Esophagus muscularis mucosa (tissue), 4 donors: Measurements from ENCODE around the gene CORO2B. TPM values are rescaled to one million over a fixed set of nuclear protein-coding genes. Genes with fewer than 3 reads are reported as not detected.

Experiments used
- DNase-seq: peaks from one replicate; pipeline ENCODE4 v3.0.0-alpha.2; 2017; ENCODE audit errors: extremely low spot score
- H3K27ac ChIP-seq, 4 donors: fragments of 200-600 bp; sonication (generic); replicated peaks in 1 of 4; 1 replicate in 3 of 4; 2 replicates in 1 of 4; pipeline ENCODE4 v1.5.1; 2016 to 2019; ENCODE audit warnings: mild to moderate bottlenecking in 1 of 4
- H3K27me3 ChIP-seq, 4 donors: fragments of 200-600 bp; sonication (generic); one replicate each; pipeline versions ENCODE4 v1.5.1 to v1.6.0; 2016 to 2019
- H3K36me3 ChIP-seq, 4 donors: fragments of 200-600 bp; sonication (generic); one replicate each; pipeline ENCODE4 v1.5.1; 2016 to 2019
- H3K4me1 ChIP-seq, 4 donors: fragments of 200-600 bp; sonication (generic); one replicate each; pipeline ENCODE4 v1.5.1; 2016 to 2019
- H3K4me3 ChIP-seq, 4 donors: fragments of 200-600 bp; sonication (generic); 1 replicate in 2 of 4; 2 replicates in 2 of 4; pipeline ENCODE4 v1.5.1; 2016 to 2019; ENCODE audit warnings: mild to moderate bottlenecking in 4 of 4, moderate library complexity in 1 of 4
- H3K9me3 ChIP-seq, 4 donors: fragments of 200-600 bp; sonication (generic); 1 replicate in 3 of 4; 2 replicates in 1 of 4; pipeline ENCODE4 v1.5.1; 2016 to 2019
- EP300 ChIP-seq: sonication (generic); formaldehyde crosslinking; IDR thresholded peaks from one replicate; pipeline ENCODE4 v1.6.1; 2017; ENCODE audit warnings: antibody characterized with exemption
- POLR2A ChIP-seq: fragments of 450-650 bp; IDR thresholded peaks from one replicate; pipeline ENCODE4 v1.6.1; 2017; ENCODE audit warnings: antibody characterized with exemption, moderate library complexity, mild to moderate bottlenecking, low read depth
- POLR2AphosphoS5 ChIP-seq, 2 donors: sonication (generic); formaldehyde crosslinking; IDR thresholded peaks; one replicate each; pipeline ENCODE4 v1.6.1; 2017; ENCODE audit warnings: antibody characterized with exemption in 2 of 2
- WGBS: methylation state at CpG from one replicate; pipeline ENCODE4 v1.1.5; 2018; 5-methylcytosine and 5-hydroxymethylcytosine counted together
- intact Hi-C: fragments of 100-400 bp; cut with DNase I; formaldehyde crosslinking; loops from one replicate; pipeline ENCODE4 v1.15.1; 2023
- total RNA-seq, 4 donors: library from RNA; depleted of rRNA; stranded (reverse); fragments of >200 nt; gene quantifications; one replicate each; pipeline versions ENCODE4 v1.1.0 to v1.2.1, GENCODE V29; 2016
- TF ChIP-seq, protein P1 (sequence below), 3 experiments: fragments of 200-600 bp in 2 of 3; fragments of 450-650 bp in 1 of 3; sonication (generic) in 2 of 3; IDR thresholded peaks; one replicate each; pipeline ENCODE4 v1.5.1; 2017 to 2019; ENCODE audit warnings: antibody characterized with exemption in 3 of 3, mild to moderate bottlenecking in 2 of 3, moderate library complexity in 1 of 3

Gene CORO2B
- total RNA-seq, 4 donors from 2014 or later, result 5.8 to 12.2 (median 7.5) TPM

DNA sequence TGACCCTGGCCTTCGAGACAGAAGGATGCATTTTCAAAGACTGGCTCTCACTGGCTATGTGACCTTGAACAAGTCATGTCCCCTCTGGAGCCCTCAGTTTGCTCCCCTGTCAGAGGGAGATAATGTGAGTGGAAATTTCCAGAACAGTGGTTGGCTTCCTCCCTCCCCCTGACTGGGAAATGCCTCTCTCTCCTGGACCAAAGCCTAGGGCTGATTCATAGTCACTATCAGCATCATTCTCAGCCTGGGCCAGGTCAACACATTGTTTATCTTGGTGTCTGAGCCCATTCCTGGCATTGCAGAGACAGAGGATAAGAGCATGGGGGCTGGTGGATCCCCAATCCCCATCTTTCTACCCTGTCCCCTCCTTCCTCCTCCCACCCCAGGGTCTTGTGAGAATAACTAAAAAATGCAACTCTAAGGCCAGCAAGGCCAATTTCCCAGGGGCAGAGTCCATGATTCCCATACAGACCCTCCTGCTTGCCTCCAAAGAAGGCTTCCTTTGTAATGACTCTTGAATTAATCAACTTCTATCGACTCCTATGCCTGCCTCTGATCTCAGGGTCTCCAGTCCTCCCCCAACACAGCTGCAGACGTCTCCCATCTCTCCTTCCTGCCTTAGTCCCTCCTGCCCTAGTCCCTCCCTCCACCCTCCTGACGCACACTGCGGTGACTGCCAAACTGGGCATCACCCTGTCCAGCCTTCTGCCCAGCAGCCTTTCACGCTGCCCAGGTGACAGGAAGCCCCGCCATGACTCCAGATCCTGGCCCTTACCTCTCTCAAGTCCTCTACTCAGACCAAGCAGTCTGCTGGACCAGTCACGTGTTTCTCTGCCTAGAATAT, 35.4 kb upstream of the CORO2B start:
- Histone ChIP-seq H3K4me3 (no peak overlapping the region), H3K27ac (peak overlapping the region in 1 of 4 donors; percentile 42), H3K9me3 (peaks cover 0 to 7% (median 4%) of the 10 kb centered on the region in 4 donors), H3K27me3 (peaks cover 0 to 16% (median 0%) of the 10 kb centered on the region in 4 donors), H3K36me3 (no peaks in the 10 kb centered on the region), H3K4me1 (peaks cover 11 to 14% (median 11%) of the 10 kb centered on the region in 4 donors)
- no peak for DNase-seq
- TF ChIP-seq POLR2AphosphoS5 (IDR thresholded peaks at IDR 0.05), result peak in 1 of 2 donors; percentile 29
- no peak for TF ChIP-seq EP300
- 85% methylated on average over 8 of the region's 8 CpGs for WGBS
- intact Hi-C loops, result no loop called here

DNA sequence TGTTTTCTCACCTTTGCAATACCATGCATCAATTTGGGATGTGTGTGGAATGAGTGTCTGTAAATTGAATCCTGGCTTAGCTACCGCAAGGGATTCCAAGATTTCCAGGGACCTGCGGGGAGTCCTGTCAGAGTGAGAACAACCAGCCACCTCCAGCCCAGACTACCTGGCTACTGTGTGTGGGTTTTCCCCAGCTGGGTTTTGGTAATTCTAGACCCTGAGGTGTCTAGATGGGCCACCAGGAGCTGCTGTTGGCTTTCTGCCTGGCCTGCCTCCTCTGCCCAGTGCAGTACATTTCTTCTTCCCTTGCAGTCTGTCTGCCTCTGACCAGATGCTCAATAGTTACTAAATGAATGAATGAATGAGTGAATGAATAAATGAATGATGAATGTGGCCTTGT, 32.5 kb upstream of the CORO2B start:
- WGBS, result 100% methylated on average over 2 of the region's 2 CpGs
- H3K27ac ChIP-seq, result no peak overlapping the region
- no peak for TF ChIP-seq POLR2A
- TF ChIP-seq EP300, result no peak
- TF ChIP-seq, protein P1, sequence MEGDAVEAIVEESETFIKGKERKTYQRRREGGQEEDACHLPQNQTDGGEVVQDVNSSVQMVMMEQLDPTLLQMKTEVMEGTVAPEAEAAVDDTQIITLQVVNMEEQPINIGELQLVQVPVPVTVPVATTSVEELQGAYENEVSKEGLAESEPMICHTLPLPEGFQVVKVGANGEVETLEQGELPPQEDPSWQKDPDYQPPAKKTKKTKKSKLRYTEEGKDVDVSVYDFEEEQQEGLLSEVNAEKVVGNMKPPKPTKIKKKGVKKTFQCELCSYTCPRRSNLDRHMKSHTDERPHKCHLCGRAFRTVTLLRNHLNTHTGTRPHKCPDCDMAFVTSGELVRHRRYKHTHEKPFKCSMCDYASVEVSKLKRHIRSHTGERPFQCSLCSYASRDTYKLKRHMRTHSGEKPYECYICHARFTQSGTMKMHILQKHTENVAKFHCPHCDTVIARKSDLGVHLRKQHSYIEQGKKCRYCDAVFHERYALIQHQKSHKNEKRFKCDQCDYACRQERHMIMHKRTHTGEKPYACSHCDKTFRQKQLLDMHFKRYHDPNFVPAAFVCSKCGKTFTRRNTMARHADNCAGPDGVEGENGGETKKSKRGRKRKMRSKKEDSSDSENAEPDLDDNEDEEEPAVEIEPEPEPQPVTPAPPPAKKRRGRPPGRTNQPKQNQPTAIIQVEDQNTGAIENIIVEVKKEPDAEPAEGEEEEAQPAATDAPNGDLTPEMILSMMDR (IDR thresholded peaks at IDR 0.05), result no peak
- TF ChIP-seq POLR2AphosphoS5 (IDR thresholded peaks at IDR 0.05), result no peak
- H3K36me3 ChIP-seq, result no peaks in the 10 kb centered on the region
- H3K4me1 ChIP-seq, result peaks cover 11 to 14% (median 11%) of the 10 kb centered on the region in 4 donors
- H3K27me3 ChIP-seq, result peaks cover 0 to 32% (median 0%) of the 10 kb centered on the region in 4 donors
- H3K9me3 ChIP-seq, result no peaks in the 10 kb centered on the region
- H3K4me3 ChIP-seq, result no peak overlapping the region
- intact Hi-C loops, result no loop called here
- DNase-seq, result no peak

DNA sequence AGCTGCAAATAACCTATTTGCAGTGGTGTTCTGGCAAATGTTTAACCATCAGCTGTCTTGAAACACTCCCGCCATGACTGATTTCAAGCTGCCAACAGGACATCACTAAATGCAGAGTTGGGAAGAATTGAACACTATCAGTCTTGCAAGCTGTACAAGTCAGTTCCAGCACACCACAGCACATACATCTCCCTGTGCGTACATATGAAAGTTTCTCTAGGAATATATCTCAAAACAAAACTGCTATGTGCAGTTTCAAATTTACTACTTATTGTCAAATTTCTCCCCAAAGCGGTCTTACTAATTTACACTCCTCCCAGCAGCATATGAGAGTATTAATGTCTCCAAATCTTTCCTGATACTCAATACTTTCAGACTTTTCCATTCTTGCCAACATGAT, 30.4 kb upstream of the CORO2B start:
- 91% methylated on average over 3 of the region's 3 CpGs for WGBS
- TF ChIP-seq, protein P1 (IDR thresholded peaks at IDR 0.05), result no peak
- no peak for TF ChIP-seq POLR2AphosphoS5 (IDR thresholded peaks at IDR 0.05)
- no peak for TF ChIP-seq EP300
- TF ChIP-seq POLR2A, result no peak
- no peak for DNase-seq
- no peak overlapping the region for H3K4me3 ChIP-seq
- peaks cover 3 to 7% (median 4%) of the 10 kb centered on the region in 4 donors for H3K4me1 ChIP-seq
- H3K27ac ChIP-seq, result no peak overlapping the region
- H3K9me3 ChIP-seq, result no peaks in the 10 kb centered on the region
- intact Hi-C loops, result no loop called here
- H3K36me3 ChIP-seq, result no peaks in the 10 kb centered on the region
- H3K27me3 ChIP-seq, result peaks cover 0 to 29% (median 0%) of the 10 kb centered on the region in 4 donors

DNA sequence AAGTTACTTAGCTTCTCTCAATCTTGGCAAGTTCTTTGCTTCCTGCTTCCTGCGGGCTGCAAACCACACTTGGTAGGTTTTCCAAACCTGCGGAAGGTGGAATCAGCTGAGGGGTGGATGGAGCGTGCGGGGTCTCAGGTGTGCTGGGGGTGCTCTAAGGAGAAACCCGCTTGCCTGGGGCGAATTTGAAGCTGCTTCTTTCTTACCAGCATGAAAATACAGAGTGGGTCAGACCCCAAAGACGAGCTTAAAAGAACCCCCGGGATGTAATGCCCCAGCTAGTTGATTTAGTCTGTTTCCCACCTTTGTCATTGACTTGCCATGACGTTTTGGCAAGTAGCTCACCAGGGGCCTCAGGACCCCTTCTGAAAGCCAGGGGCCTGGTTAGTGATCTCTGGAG, 28.8 kb upstream of the CORO2B start:
- peak; percentile 53 for DNase-seq
- 69% methylated on average over 8 of the region's 9 CpGs for WGBS
- Histone ChIP-seq H3K27me3 (peaks cover 0 to 44% (median 0%) of the 10 kb centered on the region in 4 donors), H3K36me3 (no peaks in the 10 kb centered on the region), H3K27ac (no peak overlapping the region), H3K4me3 (no peak overlapping the region), H3K4me1 (no peaks in the 10 kb centered on the region), H3K9me3 (no peaks in the 10 kb centered on the region)
- TF ChIP-seq POLR2A, result no peak
- TF ChIP-seq, protein P1 (IDR thresholded peaks at IDR 0.05), result no peak
- TF ChIP-seq POLR2AphosphoS5 (IDR thresholded peaks at IDR 0.05), result no peak
- no peak for TF ChIP-seq EP300
- intact Hi-C loops, result loop anchor here (5.0 to 10.0 kb wide), 2 partner anchors 245 to 372 kb away; no protein-coding TSS in a partner anchor

DNA sequence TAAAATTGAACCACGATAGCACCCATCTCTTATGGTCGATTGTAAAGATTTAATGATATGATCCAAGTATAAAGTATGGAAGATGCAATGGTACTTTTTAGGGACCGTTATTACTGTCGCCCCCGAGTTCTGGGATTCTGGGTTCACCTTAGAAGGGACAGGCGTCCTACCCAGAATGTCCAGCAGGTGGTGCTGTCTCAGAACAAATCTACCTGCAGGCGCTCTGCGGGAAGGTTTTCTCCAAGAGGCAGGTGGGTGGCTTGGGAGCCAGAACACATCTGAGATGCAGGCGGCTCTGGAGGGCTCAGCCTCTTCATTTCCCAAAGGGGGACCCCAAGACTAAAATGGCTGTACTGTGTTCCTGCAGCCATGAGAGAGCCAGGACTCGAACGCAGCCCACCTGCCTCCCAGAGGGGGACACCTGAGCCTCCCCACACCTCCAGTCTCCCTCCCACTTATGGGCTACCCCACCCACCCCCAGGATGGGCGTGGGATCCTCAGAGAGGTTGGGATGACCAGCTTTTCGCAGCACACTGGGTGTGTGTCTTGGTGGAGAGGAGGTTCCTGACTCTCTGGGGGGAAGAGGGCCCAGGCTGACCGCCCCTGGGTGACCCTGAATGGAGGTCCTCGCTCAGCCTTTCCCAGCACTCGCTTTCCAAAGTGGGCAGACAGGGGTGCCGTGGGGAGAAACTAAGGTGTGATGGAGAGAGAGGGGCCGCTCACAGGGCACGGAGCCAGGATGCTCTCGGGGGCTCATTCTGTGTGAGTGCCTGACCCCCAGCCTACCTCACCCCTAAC, 28.1 kb upstream of the CORO2B start:
- Histone ChIP-seq H3K27me3 (peaks cover 0 to 50% (median 0%) of the 10 kb centered on the region in 4 donors), H3K36me3 (no peaks in the 10 kb centered on the region), H3K4me1 (no peaks in the 10 kb centered on the region), H3K9me3 (no peaks in the 10 kb centered on the region), H3K27ac (no peak overlapping the region), H3K4me3 (no peak overlapping the region)
- intact Hi-C loops, result loop anchor here (5.0 to 10.0 kb wide), 2 partner anchors 246 to 372 kb away; no protein-coding TSS in a partner anchor
- no peak for TF ChIP-seq EP300
- TF ChIP-seq POLR2AphosphoS5 (IDR thresholded peaks at IDR 0.05), result no peak
- TF ChIP-seq, protein P1 (IDR thresholded peaks at IDR 0.05), result peak; percentile 82 to 99 (median 91)
- TF ChIP-seq POLR2A, result no peak
- whole genome bisulfite sequencing, result 46% methylated on average over 17 of the region's 20 CpGs
- peak; percentile 92 for DNase-seq
